Effector CD4-positive, alpha-beta T cell (primary cell): ENCODE results near the gene MTSS2.

Source experiments
- DNase-seq: peaks from one replicate; pipeline ENCODE4 v3.0.0-alpha.2; 2020

MTSS2 gene

GRCh38 chr16:70686376-70687101 lies 686 bp upstream of the MTSS2 start:
- no peak for DNase-seq

- no peak for DNase-seq
Measured at GRCh38 chr16:70685061-70685937, 554 bp downstream of the MTSS2 start.

- no peak for DNase-seq
Measured at GRCh38 chr16:70684146-70685060, 1.4 kb downstream of the MTSS2 start.

GRCh38 chr16:70683146-70683944 lies 2.5 kb downstream of the MTSS2 start:
- no peak for DNase-seq

- DNase-seq, result no peak
Measured at GRCh38 chr16:70682239-70683145, 3.4 kb downstream of the MTSS2 start.

- DNase-seq, result no peak
Measured at GRCh38 chr16:70681382-70682238, 4.2 kb downstream of the MTSS2 start.

- no peak for DNase-seq
Measured at GRCh38 chr16:70680495-70681381, 5.1 kb downstream of the MTSS2 start.

GRCh38 chr16:70679671-70680494 lies 6.0 kb downstream of the MTSS2 start:
- no peak for DNase-seq

GRCh38 chr16:70678898-70679670 lies 6.8 kb downstream of the MTSS2 start:
- no peak for DNase-seq

GRCh38 chr16:70678121-70678897 lies 7.5 kb downstream of the MTSS2 start:
- no peak for DNase-seq

- DNase-seq, result no peak
Measured at GRCh38 chr16:70677499-70678120, 8.2 kb downstream of the MTSS2 start.

- DNase-seq, result no peak
Measured at GRCh38 chr16:70676675-70677498, 9.0 kb downstream of the MTSS2 start.

- no peak for DNase-seq
Measured at GRCh38 chr16:70675851-70676513, 9.9 kb downstream of the MTSS2 start.
